Smooth muscle cell of the brain vasculature (primary cell): ENCODE results near the gene RPL35A.
"Not testable (repeated sequence)": the region's sequence is repeated elsewhere in the genome, so short reads cannot be mapped to it uniquely, and the experiment has no call there.

Experiments
- DNase-seq: peaks from one replicate; pipeline ENCODE4 v3.0.0-alpha.2; 2012; ENCODE audit warnings: low read depth, low spot score

The RPL35A gene

GRCh38 chr3:197952440-197952839 lies 2.5 kb downstream of the RPL35A start:
- no peak for DNase-seq

- DNase-seq: no peak
Observed at GRCh38 chr3:197953325-197953724, 3.3 kb downstream of the RPL35A start.

- no peak for DNase-seq
Observed at GRCh38 chr3:197953881-197954280, 3.9 kb downstream of the RPL35A start.

GRCh38 chr3:197955892-197956477 lies 6.0 kb downstream of the RPL35A start:
- no peak for DNase-seq

GRCh38 chr3:197956626-197956988 lies 6.6 kb downstream of the RPL35A start:
- DNase-seq: no peak

- no peak for DNase-seq
Observed at GRCh38 chr3:197957790-197958133, 7.8 kb downstream of the RPL35A start.

- DNase-seq: no peak
Observed at GRCh38 chr3:197958346-197958745, 8.4 kb downstream of the RPL35A start.

GRCh38 chr3:197958848-197959247 lies 8.9 kb downstream of the RPL35A start:
- not testable (repeated sequence) for DNase-seq

GRCh38 chr3:197959500-197959890 lies 9.5 kb downstream of the RPL35A start:
- DNase-seq: no peak

- peak; percentile 94 for DNase-seq
Observed at GRCh38 chr3:197959891-197960693, 10.1 kb downstream of the RPL35A start, which contains the start of gene LMLN. Gene LMLN (plus strand): TSS chr3:197960217. CDS start chr3:197960246, 29 bp downstream.

GRCh38 chr3:197960694-197961581 lies 10.9 kb downstream of the RPL35A start:
- DNase-seq: no peak

GRCh38 chr3:197961582-197961945 lies 11.6 kb downstream of the RPL35A start:
- DNase-seq: no peak

- no peak for DNase-seq
Observed at GRCh38 chr3:197963019-197963637, 13.1 kb downstream of the RPL35A start.

GRCh38 chr3:197967337-197967989 lies 17.5 kb downstream of the RPL35A start:
- DNase-seq: not testable (repeated sequence)

- DNase-seq: no peak
Observed at GRCh38 chr3:197970588-197970987, 20.6 kb downstream of the RPL35A start.

GRCh38 chr3:197974016-197974415 lies 24.0 kb downstream of the RPL35A start:
- no peak for DNase-seq

GRCh38 chr3:197975311-197975710 lies 25.3 kb downstream of the RPL35A start:
- no peak for DNase-seq

- no peak for DNase-seq
Observed at GRCh38 chr3:197983076-197983475, 33.1 kb downstream of the RPL35A start.

GRCh38 chr3:197989651-197990050 lies 39.7 kb downstream of the RPL35A start:
- DNase-seq: no peak

- no peak for DNase-seq
Observed at GRCh38 chr3:197994736-197995135, 44.7 kb downstream of the RPL35A start.

- DNase-seq: no peak
Observed at GRCh38 chr3:197996855-197997254, 46.9 kb downstream of the RPL35A start.
